DND-41 (cell line): ENCODE results near the gene PCLO.

ENCODE experiments used
- ATAC-seq: fragments of 200-7000 bp; cut with Tn5 transposase; 3 replicates; pipeline ENCODE4 v1.9.1; 2021; ENCODE audit warnings: low read depth; ENCODE audit not compliant: insufficient read depth
- DNase-seq: peaks from one replicate; pipeline ENCODE4 v3.0.0-alpha.2; 2020
- H2AFZ ChIP-seq: 2 replicates; pipeline ENCODE4 v1.6.0; 2012; ENCODE audit warnings: low read depth, low read length
- H3K27ac ChIP-seq: 2 replicates; pipeline ENCODE4 v1.5.1; 2012; ENCODE audit warnings: low read length, inconsistent platforms
- H3K27me3 ChIP-seq: fragments of 200-600 bp; sonication (generic); 2 replicates; pipeline ENCODE4 v1.6.0; 2012; ENCODE audit warnings: low read length, mild to moderate bottlenecking, inconsistent platforms; ENCODE audit not compliant: insufficient read depth, poor library complexity
- H3K36me3 ChIP-seq: 2 replicates; pipeline ENCODE4 v1.5.1; 2012; ENCODE audit warnings: low read length, inconsistent platforms; ENCODE audit not compliant: insufficient read depth
- H3K4me1 ChIP-seq: 2 replicates; pipeline ENCODE4 v1.5.1; 2012; ENCODE audit warnings: mild to moderate bottlenecking, low read length; ENCODE audit not compliant: insufficient read depth
- H3K4me2 ChIP-seq: 2 replicates; pipeline ENCODE4 v1.6.0; 2012; ENCODE audit warnings: mild to moderate bottlenecking, moderate library complexity, low read length, inconsistent platforms; ENCODE audit not compliant: insufficient read depth
- H3K4me3 ChIP-seq, 2 experiments: fragments of 200-600 bp in 1 of 2; shearing (Covaris generic) in 1 of 2; 2 replicates each; pipeline ENCODE4 v1.5.1; 2012 to 2016; ENCODE audit warnings: inconsistent platforms in 2 of 2, low read length in 2 of 2, mild to moderate bottlenecking in 2 of 2, low read depth in 1 of 2, moderate library complexity in 1 of 2
- H3K79me2 ChIP-seq: 2 replicates; pipeline ENCODE4 v1.6.0; 2012; ENCODE audit warnings: low read length, inconsistent platforms; ENCODE audit not compliant: insufficient read depth
- H3K9ac ChIP-seq: 2 replicates; pipeline ENCODE4 v1.6.0; 2012; ENCODE audit warnings: low read depth, mild to moderate bottlenecking, inconsistent platforms, low read length, moderate library complexity
- H3K9me3 ChIP-seq: 2 replicates; pipeline ENCODE4 v1.5.1; 2012; ENCODE audit warnings: low read length, moderate library complexity, mild to moderate bottlenecking, inconsistent platforms; ENCODE audit not compliant: insufficient read depth, severe bottlenecking
- H4K20me1 ChIP-seq: 2 replicates; pipeline ENCODE4 v1.6.0; 2012; ENCODE audit warnings: low read length; ENCODE audit not compliant: insufficient read depth
- EZH2 ChIP-seq: IDR thresholded peaks from 3 replicates; pipeline ENCODE4 v1.6.1; 2012; ENCODE audit warnings: borderline replicate concordance, low read depth, mild to moderate bottlenecking, moderate library complexity, low read length, inconsistent platforms; ENCODE audit not compliant: severe bottlenecking
- TF ChIP-seq, protein P1 (sequence below): IDR thresholded peaks from 2 replicates; pipeline ENCODE4 v1.5.1; 2012; ENCODE audit warnings: borderline replicate concordance, low read length, moderate library complexity, mild to moderate bottlenecking; ENCODE audit not compliant: poor library complexity, severe bottlenecking; ENCODE audit errors: extremely low read depth

The PCLO gene

DNA sequence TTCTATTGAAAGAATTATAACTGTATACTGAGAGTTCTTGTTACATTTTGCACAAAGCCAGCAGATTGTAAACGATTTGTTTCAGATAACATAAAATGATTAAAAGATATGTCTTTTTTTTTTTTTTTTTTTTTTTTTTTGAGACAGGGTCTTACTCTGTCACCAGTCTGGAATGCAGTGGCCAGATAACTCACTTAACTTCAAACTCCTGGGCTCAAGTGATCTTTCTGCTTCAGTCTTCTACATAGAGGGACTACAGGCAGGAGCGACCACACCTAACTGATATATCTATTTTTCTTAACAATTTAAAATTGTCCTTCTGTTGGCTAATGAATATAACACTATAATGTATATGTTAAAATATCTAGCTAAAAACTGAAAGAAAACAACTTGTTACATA is 401.9 kb downstream of the PCLO start:
- TF ChIP-seq, protein P1, sequence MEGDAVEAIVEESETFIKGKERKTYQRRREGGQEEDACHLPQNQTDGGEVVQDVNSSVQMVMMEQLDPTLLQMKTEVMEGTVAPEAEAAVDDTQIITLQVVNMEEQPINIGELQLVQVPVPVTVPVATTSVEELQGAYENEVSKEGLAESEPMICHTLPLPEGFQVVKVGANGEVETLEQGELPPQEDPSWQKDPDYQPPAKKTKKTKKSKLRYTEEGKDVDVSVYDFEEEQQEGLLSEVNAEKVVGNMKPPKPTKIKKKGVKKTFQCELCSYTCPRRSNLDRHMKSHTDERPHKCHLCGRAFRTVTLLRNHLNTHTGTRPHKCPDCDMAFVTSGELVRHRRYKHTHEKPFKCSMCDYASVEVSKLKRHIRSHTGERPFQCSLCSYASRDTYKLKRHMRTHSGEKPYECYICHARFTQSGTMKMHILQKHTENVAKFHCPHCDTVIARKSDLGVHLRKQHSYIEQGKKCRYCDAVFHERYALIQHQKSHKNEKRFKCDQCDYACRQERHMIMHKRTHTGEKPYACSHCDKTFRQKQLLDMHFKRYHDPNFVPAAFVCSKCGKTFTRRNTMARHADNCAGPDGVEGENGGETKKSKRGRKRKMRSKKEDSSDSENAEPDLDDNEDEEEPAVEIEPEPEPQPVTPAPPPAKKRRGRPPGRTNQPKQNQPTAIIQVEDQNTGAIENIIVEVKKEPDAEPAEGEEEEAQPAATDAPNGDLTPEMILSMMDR = no peak
- TF ChIP-seq EZH2 = no peak
- H3K4me1 ChIP-seq = no peaks in the 10 kb centered on the region
- H3K79me2 ChIP-seq = no peaks in the 10 kb centered on the region
- no peaks in the 10 kb centered on the region for H3K36me3 ChIP-seq
- no peaks in the 10 kb centered on the region for H3K9me3 ChIP-seq
- no peak for DNase-seq
- H3K27ac ChIP-seq = no peak overlapping the region
- no peak overlapping the region for H3K4me3 ChIP-seq
- no peak for ATAC-seq
- H3K9ac ChIP-seq = no peak overlapping the region
- no peaks in the 10 kb centered on the region for H4K20me1 ChIP-seq
- H2AFZ ChIP-seq = no peak overlapping the region
- no peaks in the 10 kb centered on the region for H3K27me3 ChIP-seq
- no peak overlapping the region for H3K4me2 ChIP-seq

DNA sequence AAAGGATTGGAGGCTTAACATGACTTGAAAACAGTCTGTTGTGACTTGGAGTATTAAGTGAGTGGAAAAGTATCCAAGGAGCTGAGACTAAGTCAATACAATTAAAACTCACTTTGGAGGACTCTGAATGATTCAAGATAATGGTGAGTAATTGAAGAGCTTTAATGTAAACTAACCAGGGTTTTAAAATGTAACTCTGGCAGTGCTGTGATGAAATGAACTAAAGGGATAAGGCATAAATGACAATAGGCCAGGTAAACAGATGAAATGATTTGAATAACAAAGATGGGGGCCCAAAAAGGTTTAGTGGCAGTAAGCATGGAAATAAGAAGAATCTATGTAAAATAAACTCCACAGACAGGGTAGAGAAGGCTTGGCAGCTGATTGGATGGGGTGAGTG is 402.6 kb downstream of the PCLO start:
- H3K27ac ChIP-seq = no peak overlapping the region
- H3K4me2 ChIP-seq = no peak overlapping the region
- H3K79me2 ChIP-seq = no peaks in the 10 kb centered on the region
- no peak overlapping the region for H3K9ac ChIP-seq
- no peak for DNase-seq
- H3K4me1 ChIP-seq = no peaks in the 10 kb centered on the region
- no peaks in the 10 kb centered on the region for H4K20me1 ChIP-seq
- H3K9me3 ChIP-seq = no peaks in the 10 kb centered on the region
- TF ChIP-seq, protein P1 = no peak
- TF ChIP-seq EZH2 = no peak
- no peak overlapping the region for H2AFZ ChIP-seq
- no peaks in the 10 kb centered on the region for H3K27me3 ChIP-seq
- no peaks in the 10 kb centered on the region for H3K36me3 ChIP-seq
- ATAC-seq = no peak
- H3K4me3 ChIP-seq = no peak overlapping the region

DNA sequence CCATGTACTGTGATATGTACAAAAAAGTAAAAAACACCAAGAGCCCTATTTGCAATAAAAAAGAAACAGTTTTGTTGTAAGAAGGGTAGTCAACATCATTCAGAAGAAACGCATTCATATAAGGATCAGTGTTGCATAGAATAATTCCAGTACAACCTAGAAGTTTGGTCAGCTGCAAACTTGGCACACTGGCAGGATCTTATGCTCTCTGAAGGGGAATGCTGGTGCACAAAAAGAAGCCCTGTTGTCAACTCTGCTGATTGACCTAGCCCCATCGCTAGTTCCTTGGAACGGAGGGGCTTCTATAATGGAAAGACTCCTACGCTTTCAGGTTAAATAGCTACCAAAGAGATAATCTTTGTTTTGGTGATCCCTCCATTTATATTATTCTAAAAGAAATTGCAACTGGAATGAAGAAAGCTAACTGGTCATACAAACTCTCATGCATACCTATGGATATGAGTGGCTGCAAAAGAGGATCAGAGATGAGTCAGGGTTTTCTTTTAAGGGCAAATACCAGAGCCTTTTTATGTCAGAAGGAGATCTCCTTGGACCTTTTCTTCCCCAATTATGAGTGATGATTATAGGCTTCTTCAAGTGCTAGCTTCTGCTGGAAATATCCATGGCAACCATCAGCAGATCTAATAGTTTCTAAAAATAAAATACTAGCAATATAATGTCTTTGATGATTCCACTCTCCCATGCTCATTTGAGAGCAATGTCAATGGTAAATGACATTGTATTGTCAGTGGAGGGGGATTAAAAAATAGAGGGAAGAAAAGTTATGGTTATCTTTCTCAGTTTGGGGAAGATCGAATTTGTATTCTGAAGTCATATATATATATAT is 406.8 kb downstream of the PCLO start:
- Histone ChIP-seq H2AFZ (no peak overlapping the region), H3K79me2 (no peaks in the 10 kb centered on the region), H3K9me3 (no peaks in the 10 kb centered on the region), H3K4me1 (no peaks in the 10 kb centered on the region), H3K4me2 (no peak overlapping the region), H4K20me1 (no peaks in the 10 kb centered on the region), H3K36me3 (no peaks in the 10 kb centered on the region), H3K27me3 (no peaks in the 10 kb centered on the region), H3K9ac (no peak overlapping the region), H3K4me3 (no peak overlapping the region), H3K27ac (no peak overlapping the region)
- ATAC-seq (no peak), DNase-seq (no peak)
- TF ChIP-seq EZH2 = no peak
- TF ChIP-seq, protein P1 = no peak
